ENCODE results near the gene PLXNB3.

DNA sequence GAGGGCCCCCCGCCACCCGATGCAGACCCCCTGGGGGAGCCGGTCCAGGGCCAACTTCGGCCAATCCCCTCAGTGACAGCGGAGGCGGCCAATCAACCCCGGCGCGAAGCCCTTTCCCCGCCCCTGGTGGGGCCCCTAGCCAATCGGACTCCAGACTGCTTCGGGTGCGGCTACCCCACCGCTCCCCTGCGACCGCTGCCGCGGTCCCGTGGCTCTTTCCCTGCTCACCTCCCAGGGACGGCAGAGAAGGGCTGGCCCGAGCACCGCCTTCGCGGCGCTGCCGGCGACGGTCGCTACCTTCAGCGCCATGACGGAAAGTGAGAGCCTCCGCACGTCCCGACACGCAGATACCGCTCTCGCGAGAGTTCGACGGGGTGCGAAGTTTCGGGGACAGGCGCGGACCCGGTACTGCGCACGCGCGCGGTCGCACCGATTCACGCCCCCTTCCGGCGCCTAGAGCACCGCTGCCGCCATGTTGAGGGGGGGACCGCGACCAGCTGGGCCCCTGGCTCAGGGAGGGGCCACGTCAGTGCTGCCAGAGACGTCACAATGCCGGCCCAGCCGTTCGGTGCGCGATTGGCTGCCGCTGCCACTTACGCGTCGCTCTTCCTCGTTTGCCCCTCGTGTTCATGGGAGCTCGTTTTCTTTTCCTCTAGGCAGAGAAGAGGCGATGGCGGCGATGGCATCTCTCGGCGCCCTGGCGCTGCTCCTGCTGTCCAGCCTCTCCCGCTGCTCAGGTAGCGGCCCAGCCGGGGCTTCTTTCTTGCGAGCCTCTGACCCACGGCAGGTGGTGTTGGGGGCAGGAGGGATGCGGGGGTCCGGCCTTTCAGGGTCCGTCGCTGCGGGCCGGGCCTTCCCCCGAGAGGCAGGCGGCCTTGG lies 30.2 kb downstream of the PLXNB3 start, which contains the start of the genes IDH3G and SSR4:
- TF ChIP-seq, protein P1, sequence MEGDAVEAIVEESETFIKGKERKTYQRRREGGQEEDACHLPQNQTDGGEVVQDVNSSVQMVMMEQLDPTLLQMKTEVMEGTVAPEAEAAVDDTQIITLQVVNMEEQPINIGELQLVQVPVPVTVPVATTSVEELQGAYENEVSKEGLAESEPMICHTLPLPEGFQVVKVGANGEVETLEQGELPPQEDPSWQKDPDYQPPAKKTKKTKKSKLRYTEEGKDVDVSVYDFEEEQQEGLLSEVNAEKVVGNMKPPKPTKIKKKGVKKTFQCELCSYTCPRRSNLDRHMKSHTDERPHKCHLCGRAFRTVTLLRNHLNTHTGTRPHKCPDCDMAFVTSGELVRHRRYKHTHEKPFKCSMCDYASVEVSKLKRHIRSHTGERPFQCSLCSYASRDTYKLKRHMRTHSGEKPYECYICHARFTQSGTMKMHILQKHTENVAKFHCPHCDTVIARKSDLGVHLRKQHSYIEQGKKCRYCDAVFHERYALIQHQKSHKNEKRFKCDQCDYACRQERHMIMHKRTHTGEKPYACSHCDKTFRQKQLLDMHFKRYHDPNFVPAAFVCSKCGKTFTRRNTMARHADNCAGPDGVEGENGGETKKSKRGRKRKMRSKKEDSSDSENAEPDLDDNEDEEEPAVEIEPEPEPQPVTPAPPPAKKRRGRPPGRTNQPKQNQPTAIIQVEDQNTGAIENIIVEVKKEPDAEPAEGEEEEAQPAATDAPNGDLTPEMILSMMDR (IDR thresholded peaks at IDR 0.05; ENCODE audit: low read length): no peak
- TF ChIP-seq EZH2phosphoT487 (IDR thresholded peaks at IDR 0.05; ENCODE audit: low read length) (no peak), EZH2 (optimal IDR thresholded peaks at IDR 0.05; ENCODE audit: low read depth, low read length) (no peak)

All from MM.1S (cell line).